GM21447 (cell line): ENCODE data around the gene IMMP2L.

Experiments used
- ATAC-seq: cut with Tn5 transposase; IDR thresholded peaks from one replicate; pipeline ENCODE4 v1.9.1; 2021; ENCODE audit not compliant: unreplicated experiment

IMMP2L gene

GRCh38 chr7:111558991-111559390 is 3.3 kb downstream of the IMMP2L start:
- peak; percentile 40 for ATAC-seq

DNA sequence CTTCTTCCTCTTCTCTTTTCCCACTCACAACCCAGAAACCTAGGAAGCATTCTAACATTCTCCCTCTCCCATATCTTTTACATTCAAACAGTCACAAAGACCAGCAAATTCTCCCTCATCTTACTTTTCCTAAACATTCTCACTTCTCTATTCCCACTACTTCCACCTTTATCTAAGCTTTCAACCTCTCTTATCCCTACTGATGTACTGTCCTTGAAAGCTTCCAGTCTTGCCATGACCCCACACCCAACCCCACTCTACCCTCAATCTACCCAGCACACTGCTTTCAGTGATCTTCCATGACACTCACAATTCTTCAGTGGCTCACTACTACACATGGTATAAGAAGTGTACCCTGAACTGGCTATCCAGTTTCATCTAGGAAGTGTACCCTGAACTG is 5.3 kb downstream of the IMMP2L start:
- ATAC-seq: no peak

GRCh38 chr7:111554086-111554485 is 8.2 kb downstream of the IMMP2L start:
- no peak for ATAC-seq

DNA sequence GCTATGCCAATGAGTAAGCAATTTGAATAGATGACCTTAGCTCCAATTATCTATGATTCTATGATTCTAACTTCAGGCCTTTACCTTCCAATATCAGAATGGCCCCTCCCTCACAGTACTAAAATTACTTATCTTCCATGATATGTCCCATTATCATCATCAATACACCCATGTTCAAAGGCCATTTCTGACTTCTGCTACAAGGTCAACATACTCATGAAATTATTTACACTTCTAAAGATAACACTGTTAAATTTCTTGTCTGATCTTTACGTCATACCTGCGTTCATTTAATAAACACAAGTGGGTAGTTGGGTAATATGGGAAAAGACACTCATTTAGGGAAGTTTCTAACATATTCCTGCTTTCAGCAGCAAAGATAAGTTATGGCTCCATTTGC is 21.2 kb downstream of the IMMP2L start:
- ATAC-seq: no peak

GRCh38 chr7:111540199-111540815 is 22.0 kb downstream of the IMMP2L start:
- no peak for ATAC-seq

GRCh38 chr7:111537134-111537533 is 25.2 kb downstream of the IMMP2L start:
- ATAC-seq: no peak

DNA sequence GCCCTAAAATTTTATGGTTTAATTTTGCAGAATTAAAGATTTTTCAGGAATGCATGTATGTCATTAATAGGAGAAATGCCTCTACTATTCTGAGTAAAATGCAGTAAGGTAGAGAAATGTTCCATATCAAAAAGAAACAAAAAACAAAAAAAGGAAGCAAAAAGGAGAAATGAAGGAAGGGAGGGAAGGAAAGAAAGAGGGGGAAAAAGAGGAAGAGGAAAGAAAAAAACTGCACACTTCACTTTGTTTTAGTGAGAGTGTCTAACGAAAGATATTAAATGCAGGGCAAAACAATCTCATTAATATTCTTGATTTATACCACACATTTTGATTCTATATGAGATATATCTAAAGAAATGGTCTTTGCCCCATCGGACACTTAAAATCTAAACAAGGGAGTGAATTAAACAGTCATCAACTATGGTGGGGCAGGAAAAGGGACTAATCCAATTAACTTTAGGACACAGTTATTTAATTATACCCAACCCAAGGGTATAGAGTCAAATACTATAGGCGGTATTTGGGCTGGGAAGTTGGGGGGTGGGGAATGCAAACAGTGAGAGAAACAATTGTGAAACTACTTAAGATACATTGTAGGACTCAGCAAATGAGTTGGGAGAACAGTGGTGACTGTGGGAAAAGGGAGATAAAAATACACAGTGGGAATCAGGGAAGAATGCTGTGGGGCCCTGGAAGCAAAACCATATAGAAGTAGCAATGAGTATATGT is 27.0 kb downstream of the IMMP2L start:
- ATAC-seq: no peak

DNA sequence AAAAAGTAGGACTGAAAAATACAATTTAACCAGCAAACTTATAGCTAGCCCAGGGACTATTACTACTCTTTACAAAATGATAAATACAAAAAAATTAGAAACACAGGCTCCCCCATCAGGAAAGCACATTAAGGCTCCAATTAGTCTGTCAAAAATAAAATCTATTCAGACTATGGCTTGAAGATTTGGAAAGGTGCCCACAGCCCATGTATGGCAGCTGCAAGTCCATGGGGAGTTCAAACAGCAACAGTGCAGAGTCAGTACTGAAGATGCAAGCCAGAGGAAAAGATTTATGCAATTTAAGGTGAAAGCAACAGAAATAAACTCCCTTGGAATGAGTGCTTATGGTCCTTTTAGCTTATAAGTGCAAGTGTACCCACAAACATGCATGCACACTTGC is 29.7 kb downstream of the IMMP2L start:
- no peak for ATAC-seq

DNA sequence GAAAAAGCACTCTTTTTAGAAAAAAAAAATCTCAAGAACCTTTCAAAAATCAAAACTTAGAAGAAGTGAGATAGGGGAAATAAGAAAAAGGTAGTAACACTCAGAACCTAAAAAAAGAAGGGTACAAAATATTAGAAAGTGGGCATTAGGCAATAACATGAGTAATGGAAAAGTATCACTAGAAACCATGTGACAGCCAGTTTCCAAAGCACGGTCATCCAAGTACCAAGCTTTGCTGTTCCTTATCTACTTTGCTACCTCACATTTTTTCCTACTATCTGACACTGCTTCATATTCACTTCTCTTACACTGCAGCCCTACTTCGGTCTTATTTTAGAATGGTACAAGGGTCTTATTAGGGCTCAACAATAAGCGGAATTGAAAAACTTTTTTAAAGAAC is 30.3 kb downstream of the IMMP2L start:
- no peak for ATAC-seq

DNA sequence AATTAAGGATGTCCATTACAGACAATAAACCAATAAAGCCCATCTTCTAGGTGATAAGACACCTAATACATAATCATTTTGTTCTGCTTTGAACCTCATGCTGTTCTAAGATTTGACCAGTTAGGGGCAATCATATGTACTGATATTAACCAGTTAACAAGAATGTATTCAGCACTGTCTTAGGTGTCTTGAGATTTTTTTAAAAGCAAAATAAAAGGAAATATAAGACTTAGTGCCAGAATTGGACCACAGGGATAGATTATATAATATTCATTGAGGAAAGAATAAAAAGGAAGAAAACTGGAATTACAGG is 32.0 kb downstream of the IMMP2L start:
- no peak for ATAC-seq

DNA sequence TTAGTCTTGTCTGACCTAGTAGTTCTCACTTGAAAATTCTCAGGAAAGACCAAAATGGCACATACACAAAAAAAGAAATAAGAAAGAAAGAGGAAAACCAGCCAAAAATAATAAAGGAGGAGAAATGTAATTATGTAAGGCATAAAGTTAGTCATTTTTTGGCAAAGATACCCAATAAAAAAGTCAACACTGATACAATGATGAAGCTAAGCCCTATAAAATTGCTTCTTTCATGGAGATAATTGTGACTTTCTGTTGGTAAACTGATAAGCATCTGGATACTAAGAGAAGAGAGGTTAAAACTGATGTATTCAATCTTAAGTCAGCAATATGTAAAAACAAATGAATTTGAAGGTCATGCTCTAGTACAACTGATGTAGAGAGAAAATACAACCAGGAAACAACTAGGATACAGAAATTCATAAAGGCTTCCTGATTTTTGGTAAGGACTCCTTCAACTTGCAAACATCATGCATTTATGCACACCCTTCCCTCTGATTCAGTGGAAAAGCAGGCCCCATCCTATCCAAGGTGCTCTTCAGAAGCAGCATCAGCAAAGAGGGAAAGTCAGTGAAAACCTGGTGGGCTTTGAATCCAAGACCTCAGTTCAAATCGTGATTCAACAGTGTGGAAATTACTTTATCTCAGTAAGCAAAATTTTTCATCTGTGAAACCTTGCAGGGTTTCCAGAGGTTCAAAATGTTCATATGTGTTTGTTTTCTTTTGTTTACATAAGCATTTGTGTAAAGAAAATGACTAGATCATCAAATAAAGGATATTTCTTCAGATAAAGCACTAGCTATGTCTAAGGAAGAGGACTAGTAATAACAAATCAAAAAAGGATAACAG is 32.6 kb downstream of the IMMP2L start:
- no peak for ATAC-seq

GRCh38 chr7:111528331-111528730 is 34.0 kb downstream of the IMMP2L start:
- ATAC-seq: peak; percentile 75

GRCh38 chr7:111527545-111527944 is 34.7 kb downstream of the IMMP2L start:
- ATAC-seq: peak; percentile 85

DNA sequence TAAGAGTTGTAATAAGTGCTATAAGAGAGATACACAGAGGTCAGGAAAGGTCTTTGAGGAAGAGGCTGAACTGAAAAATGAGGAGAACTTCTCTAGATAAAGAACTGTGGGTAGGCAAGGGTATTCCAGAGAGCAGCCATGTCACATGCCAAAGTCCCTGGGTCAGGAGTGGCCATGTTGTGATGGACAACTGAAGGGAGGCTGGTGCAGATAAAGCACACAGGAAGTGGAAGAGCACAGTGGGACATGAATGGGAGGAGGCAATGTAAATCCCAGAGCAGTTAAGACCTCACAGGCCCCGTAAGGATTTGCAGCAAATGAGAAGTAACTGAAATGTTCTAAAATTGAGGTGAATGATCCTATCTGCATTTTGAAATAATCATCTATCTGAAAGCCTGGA is 37.2 kb downstream of the IMMP2L start:
- no peak for ATAC-seq

GRCh38 chr7:111521660-111522059 is 40.6 kb downstream of the IMMP2L start:
- ATAC-seq: no peak

- no peak for ATAC-seq
Observed at GRCh38 chr7:111518264-111518663, 44.0 kb downstream of the IMMP2L start.

DNA sequence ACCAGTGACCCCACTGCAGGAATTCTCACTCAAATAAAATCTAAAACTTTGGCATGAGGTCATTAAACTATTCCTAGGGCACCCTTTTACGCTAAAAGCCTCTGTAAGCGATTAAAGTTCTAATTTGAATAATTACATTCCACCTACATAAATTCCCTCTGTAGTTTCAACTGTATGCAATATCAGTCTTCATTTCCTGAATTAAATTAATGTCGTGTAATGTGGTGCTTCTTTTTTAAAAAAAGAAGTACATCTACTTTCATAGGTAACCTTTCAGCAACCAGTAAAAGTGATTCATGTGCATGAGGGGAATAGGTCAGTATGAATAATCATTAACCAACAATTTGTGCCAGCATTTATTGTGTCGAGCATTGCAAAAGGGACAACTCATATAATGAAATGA is 44.7 kb downstream of the IMMP2L start:
- no peak for ATAC-seq

- no peak for ATAC-seq
Observed at GRCh38 chr7:111516612-111517011, 45.7 kb downstream of the IMMP2L start.

DNA sequence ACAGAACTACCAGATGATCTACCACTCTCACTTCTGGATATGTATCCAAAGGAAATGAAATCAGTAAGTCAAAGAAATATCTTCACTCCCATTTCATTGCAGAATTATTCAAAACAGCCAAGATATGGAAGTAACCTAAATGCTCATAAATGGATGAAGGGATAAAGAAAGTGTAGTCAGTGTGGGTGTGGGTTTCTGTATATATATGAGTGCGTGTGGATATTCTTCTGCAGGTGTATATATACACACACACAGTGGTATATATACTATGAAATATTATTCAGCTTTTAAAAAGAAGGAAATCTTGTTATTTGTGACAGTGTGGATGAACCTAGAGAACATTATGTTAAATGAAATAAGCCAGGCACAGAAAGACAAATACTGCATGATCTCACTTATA is 48.7 kb downstream of the IMMP2L start:
- no peak for ATAC-seq

DNA sequence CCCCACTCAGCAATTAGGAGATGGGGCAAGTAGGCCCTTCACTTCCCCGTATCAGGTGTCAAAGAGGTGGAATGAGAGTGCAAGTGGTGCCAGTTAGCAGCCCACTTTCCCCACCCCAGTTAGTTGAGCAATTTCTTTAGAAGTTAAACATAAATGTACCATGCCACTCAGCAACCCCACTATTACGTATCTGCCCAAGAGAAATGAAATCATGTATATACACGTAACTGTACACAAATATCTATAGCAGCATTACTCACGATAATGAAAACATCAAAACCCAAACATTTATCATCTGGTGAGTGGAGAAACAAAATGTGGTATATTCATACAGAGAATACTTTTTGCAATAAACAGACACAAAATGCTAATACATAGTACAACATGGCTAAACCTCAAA is 50.4 kb downstream of the IMMP2L start:
- ATAC-seq: no peak

DNA sequence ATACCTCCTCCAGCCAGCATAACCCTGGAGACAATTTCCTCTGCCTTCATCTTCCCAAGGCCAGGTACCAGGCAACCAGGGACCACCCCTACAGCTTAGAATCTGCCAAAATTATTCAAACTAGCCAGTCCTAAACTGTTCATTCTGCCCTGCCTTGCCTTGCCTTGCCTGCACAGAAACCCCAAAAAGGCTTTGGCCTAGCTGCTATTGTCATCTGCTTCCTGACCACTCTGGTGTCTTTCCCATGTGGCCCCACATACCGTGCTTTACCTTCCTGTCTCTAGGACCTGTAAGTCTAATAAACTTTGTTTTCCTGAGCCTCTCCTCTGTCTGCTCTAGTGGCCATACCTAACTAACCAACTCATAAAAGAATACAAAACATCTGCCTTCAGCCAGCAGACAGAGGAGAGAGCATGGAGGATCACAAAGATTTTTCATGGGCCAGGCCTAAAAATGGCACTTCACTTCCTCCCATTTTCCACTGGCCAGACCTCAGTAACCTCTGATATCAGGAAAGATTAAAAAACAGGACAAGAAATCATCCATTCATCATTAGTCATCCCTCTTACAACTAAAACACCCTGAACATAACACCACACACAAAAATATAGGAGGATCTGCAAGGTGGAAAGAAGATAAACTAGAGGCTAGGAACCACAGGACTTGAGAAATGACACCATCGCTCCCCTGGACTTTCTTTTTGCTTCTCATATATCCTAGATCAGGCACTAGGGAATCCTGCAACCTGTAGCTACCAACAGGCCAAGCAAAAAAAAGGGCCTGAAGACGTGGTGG is 51.5 kb downstream of the IMMP2L start:
- ATAC-seq: no peak
